Activated CD8-positive, alpha-beta T cell treated with anti-CD3 and anti-CD28 coated beads, Interleukin-2, amount 10 ng/mL, durations not matched to agents 7 days and 5 days (primary cell): Measurements from ENCODE around the gene FRMPD1. TPM values are rescaled to one million over a fixed set of nuclear protein-coding genes. Genes with fewer than 3 reads are reported as not detected.

Experiments
- ATAC-seq: fragments of 150-1000 bp; cut with Tn5 transposase; one replicate; pipeline ENCODE4 v1.10.0; 2021; ENCODE audit warnings: moderate library complexity
- CTCF ChIA-PET: fragments of 350-600 bp; sonication (Branson Sonifier 250); formaldehyde crosslinking; loops from one replicate; lab custom pipeline; 2021; ENCODE audit warnings: antibody characterized with exemption; lab: Charles Lee
- POLR2A ChIA-PET: fragments of 350-600 bp; sonication (Branson Sonifier 250); formaldehyde crosslinking; loops from one replicate; lab custom pipeline; 2021; ENCODE audit warnings: antibody characterized with exemption; lab: Charles Lee
- DNase-seq: peaks from one replicate; pipeline ENCODE4 v3.0.0-alpha.2; 2020
- H3K27ac Mint-ChIP-seq: one replicate; pipeline ENCODE4 v1.8.0; 2021; ENCODE audit warnings: mild to moderate bottlenecking, mixed read lengths
- H3K27me3 Mint-ChIP-seq: one replicate; pipeline ENCODE4 v1.8.0; 2021; ENCODE audit warnings: low read depth, mixed read lengths
- H3K36me3 Mint-ChIP-seq: one replicate; pipeline ENCODE4 v1.8.0; 2021; ENCODE audit warnings: low read depth, mixed read lengths
- H3K4me1 Mint-ChIP-seq: one replicate; pipeline ENCODE4 v1.8.0; 2021; ENCODE audit warnings: low read depth, mixed read lengths
- H3K4me3 Mint-ChIP-seq: one replicate; pipeline ENCODE4 v1.8.0; 2021; ENCODE audit warnings: mild to moderate bottlenecking, mixed read lengths
- H3K9me3 Mint-ChIP-seq: one replicate; pipeline ENCODE4 v1.8.0; 2022; ENCODE audit warnings: mixed read lengths; ENCODE audit not compliant: insufficient read depth
- total RNA-seq, 2 experiments: library from RNA; stranded (reverse); gene quantifications; one replicate each; pipeline ENCODE4 v1.2.3, GENCODE V29; 2021

Gene FRMPD1
- total RNA-seq, 2 experiments from 2014 or later: not detected

DNA sequence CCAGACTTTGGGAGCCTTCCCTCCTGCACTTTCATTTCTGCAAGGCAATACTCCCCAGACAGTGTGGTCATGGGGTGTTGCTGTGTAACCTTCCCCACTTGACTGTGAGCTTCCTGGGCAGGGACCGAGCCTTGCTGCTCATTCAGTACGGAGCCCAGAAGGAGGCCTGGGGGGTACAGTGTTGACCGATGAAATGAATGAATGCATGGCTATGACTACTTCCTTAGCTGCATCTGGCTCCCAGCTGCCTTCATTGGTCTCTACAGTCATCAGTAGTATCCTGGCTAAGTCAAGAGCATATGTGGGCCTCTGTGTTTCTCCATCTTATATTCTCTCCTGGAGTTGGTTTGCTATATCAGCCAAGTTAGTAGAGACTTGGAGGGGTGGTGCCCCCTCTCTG is 9.9 kb downstream of the FRMPD1 start:
- CTCF ChIA-PET: no interaction called here
- DNase-seq (no peak), ATAC-seq (no peak)
- Mint-ChIP-seq H3K4me3 (no peak overlapping the region), H3K36me3 (no peaks in the 10 kb centered on the region), H3K27me3 (peaks cover 28% of the 10 kb centered on the region), H3K9me3 (no peaks in the 10 kb centered on the region), H3K4me1 (no peaks in the 10 kb centered on the region), H3K27ac (no peak overlapping the region)
- POLR2A ChIA-PET: no interaction called here

DNA sequence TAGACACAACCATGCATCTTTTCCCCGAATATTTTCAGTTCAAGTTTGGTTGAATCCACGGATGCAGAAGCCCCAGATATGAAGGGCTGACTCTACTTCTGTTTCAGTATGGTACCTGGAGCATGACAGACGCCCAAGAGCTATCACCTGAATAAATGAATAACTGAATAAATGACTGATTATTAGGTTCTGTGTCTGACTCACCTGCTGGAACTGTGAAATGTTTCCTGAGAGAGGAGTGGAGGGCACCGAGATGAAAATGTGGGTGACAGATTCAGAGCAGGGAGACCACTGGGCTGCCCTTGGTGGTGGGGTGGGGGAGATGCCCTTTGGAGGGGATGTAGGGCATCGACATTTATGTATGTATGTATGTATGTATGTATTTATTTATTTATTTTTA is 13.2 kb downstream of the FRMPD1 start:
- H3K4me1 Mint-ChIP-seq: no peaks in the 10 kb centered on the region
- H3K27ac Mint-ChIP-seq: no peak overlapping the region
- H3K9me3 Mint-ChIP-seq: no peaks in the 10 kb centered on the region
- no peaks in the 10 kb centered on the region for H3K36me3 Mint-ChIP-seq
- no peak for ATAC-seq
- H3K4me3 Mint-ChIP-seq: no peak overlapping the region
- POLR2A ChIA-PET: no interaction called here
- no peak for DNase-seq
- CTCF ChIA-PET: no interaction called here
- peaks cover 34% of the 10 kb centered on the region for H3K27me3 Mint-ChIP-seq

GRCh38 chr9:37667706-37668105 is 17.0 kb downstream of the FRMPD1 start:
- ChIA-PET POLR2A (no interaction called here), CTCF (no interaction called here)
- no peaks in the 10 kb centered on the region for H3K9me3 Mint-ChIP-seq
- no peaks in the 10 kb centered on the region for H3K4me1 Mint-ChIP-seq
- no peak overlapping the region for H3K27ac Mint-ChIP-seq
- no peak overlapping the region for H3K4me3 Mint-ChIP-seq
- no peak for ATAC-seq
- H3K36me3 Mint-ChIP-seq: no peaks in the 10 kb centered on the region
- peaks cover 40% of the 10 kb centered on the region for H3K27me3 Mint-ChIP-seq
- no peak for DNase-seq

- ATAC-seq (no peak), DNase-seq (no peak)
- Mint-ChIP-seq H3K27me3 (peaks cover 40% of the 10 kb centered on the region), H3K9me3 (no peaks in the 10 kb centered on the region), H3K36me3 (no peaks in the 10 kb centered on the region), H3K27ac (no peak overlapping the region), H3K4me1 (no peaks in the 10 kb centered on the region), H3K4me3 (no peak overlapping the region)
- ChIA-PET POLR2A (no interaction called here), CTCF (no interaction called here)
These were observed 17.4 kb downstream of the FRMPD1 start for GRCh38 chr9:37668116-37668601.

GRCh38 chr9:37669232-37669631 is 18.5 kb downstream of the FRMPD1 start:
- ChIA-PET CTCF (no interaction called here), POLR2A (no interaction called here)
- ATAC-seq (no peak), DNase-seq (no peak)
- Mint-ChIP-seq H3K27me3 (peaks cover 34% of the 10 kb centered on the region), H3K36me3 (no peaks in the 10 kb centered on the region), H3K4me3 (no peak overlapping the region), H3K9me3 (no peaks in the 10 kb centered on the region), H3K27ac (no peak overlapping the region), H3K4me1 (no peaks in the 10 kb centered on the region)

DNA sequence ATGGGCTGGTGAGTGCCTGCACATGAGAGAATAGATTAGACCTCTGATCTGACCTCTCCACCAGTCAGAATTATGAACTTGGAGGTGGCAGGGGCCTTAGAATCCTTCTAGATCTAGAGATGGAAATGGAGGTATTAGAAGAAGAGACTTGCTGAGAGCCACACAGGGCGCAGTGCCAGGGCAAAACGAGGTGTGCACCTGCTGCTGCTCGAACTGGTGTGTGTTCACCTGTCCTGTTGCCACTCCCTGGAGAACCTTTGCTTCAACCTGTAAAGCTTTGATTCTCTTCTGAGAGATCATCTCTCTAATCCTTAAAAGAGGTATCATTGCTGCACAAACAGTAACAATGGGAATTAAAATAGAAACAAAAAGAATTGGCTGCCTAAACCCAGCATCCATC is 24.9 kb downstream of the FRMPD1 start:
- POLR2A ChIA-PET: no interaction called here
- Mint-ChIP-seq H3K27ac (no peak overlapping the region), H3K4me3 (no peak overlapping the region), H3K36me3 (no peaks in the 10 kb centered on the region), H3K4me1 (no peaks in the 10 kb centered on the region), H3K27me3 (peaks cover 13% of the 10 kb centered on the region), H3K9me3 (no peaks in the 10 kb centered on the region)
- ATAC-seq (no peak), DNase-seq (no peak)
- CTCF ChIA-PET: no interaction called here

GRCh38 chr9:37676411-37676830 is 25.7 kb downstream of the FRMPD1 start:
- H3K27me3 Mint-ChIP-seq: peaks cover 12% of the 10 kb centered on the region
- H3K4me3 Mint-ChIP-seq: no peak overlapping the region
- ChIA-PET CTCF (no interaction called here), POLR2A (no interaction called here)
- no peak overlapping the region for H3K27ac Mint-ChIP-seq
- ATAC-seq: no peak
- H3K4me1 Mint-ChIP-seq: no peaks in the 10 kb centered on the region
- DNase-seq: no peak
- no peaks in the 10 kb centered on the region for H3K36me3 Mint-ChIP-seq
- no peaks in the 10 kb centered on the region for H3K9me3 Mint-ChIP-seq

DNA sequence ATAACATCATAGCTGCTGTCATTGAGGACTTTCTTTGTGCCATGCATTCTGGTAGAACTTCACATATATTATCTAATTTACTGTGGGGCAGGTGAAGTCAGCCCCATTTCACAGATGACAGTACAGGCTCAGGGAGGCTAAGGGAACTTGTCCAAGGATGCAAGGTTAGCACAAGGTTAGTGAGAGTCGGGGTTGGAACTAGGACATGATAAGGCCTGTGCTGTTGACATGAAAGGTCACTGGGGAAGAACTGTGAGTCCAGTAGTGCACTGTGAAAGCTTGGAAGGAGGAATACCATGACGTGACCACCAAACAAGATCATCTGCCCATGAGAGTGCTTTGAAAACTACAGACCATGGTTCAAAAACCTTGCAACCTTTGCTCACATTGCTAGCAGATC is 26.7 kb downstream of the FRMPD1 start:
- ChIA-PET CTCF (no interaction called here), POLR2A (no interaction called here)
- Mint-ChIP-seq H3K9me3 (no peaks in the 10 kb centered on the region), H3K27me3 (peaks cover 15% of the 10 kb centered on the region), H3K27ac (no peak overlapping the region), H3K4me1 (no peaks in the 10 kb centered on the region), H3K36me3 (no peaks in the 10 kb centered on the region), H3K4me3 (no peak overlapping the region)
- no peak for DNase-seq
- no peak for ATAC-seq

DNA sequence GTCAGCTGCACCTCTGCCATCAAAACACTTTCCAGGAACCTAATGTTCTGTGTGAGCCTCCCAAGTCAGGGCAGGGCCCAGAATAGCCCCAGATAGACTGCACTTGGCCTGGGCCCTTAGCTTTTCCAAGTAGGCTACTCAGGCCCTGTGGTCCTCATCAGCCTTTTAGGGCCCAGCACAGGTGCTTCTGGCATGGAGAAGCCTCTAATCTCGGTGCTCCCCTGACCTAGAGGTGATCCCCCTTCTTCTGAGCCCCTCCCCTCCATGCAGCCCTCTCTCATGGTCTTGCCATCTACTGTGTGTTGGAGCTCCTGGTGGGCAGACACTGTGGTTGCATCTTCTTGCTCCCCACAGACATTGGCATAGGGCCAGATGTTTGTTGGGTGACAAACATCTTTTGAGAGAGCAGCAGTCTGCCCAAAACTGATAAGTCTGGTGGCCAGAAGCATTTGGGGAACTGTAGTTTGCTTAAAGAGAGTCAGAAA is 28.1 kb downstream of the FRMPD1 start:
- Mint-ChIP-seq H3K36me3 (no peaks in the 10 kb centered on the region), H3K9me3 (no peaks in the 10 kb centered on the region), H3K4me3 (no peak overlapping the region), H3K4me1 (no peaks in the 10 kb centered on the region), H3K27me3 (peaks cover 27% of the 10 kb centered on the region), H3K27ac (no peak overlapping the region)
- ATAC-seq (no peak), DNase-seq (no peak)
- ChIA-PET CTCF (no interaction called here), POLR2A (no interaction called here)

DNA sequence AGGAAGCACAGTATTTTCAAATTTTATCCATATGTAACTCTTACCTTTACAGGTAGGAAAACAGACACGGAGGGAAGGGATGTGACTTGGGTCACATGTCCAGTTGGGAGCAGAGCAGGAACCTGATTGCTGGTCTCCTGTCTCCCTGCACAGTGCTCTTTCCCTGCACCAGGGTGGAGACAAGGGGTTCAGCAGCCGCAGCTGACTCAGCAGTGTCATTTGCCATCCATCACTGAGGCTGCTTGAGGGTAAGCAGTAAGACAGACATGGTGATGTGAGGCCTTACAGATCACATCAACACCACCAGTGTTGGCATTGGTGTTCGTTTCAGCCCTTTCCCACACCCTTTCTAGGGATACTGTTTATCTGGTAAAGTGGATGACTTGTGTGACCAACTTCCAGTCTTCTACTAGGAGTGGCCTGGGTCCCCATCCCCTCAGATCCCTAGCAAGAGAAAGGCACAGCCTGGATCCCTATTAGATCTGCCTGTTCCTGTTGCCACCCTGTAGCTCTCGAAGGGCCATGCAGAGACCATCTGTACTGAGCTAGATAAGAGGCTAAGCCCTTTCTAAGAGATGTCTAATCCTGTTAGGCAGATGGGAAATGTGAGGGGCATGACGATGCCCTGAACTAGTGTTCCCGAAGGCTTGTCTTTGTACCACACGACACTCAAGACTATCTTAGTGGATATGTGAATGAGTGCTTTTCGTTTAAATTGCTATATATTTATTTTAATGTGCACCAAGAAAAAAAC is 29.1 kb downstream of the FRMPD1 start:
- ChIA-PET POLR2A (no interaction called here), CTCF (no interaction called here)
- peaks cover 32% of the 10 kb centered on the region for H3K27me3 Mint-ChIP-seq
- ATAC-seq: no peak
- no peak overlapping the region for H3K27ac Mint-ChIP-seq
- H3K9me3 Mint-ChIP-seq: no peaks in the 10 kb centered on the region
- no peaks in the 10 kb centered on the region for H3K36me3 Mint-ChIP-seq
- H3K4me3 Mint-ChIP-seq: no peak overlapping the region
- H3K4me1 Mint-ChIP-seq: no peaks in the 10 kb centered on the region
- no peak for DNase-seq

GRCh38 chr9:37682951-37683350 is 32.2 kb downstream of the FRMPD1 start:
- Mint-ChIP-seq H3K27me3 (peaks cover 39% of the 10 kb centered on the region), H3K4me1 (no peaks in the 10 kb centered on the region), H3K4me3 (no peak overlapping the region), H3K27ac (no peak overlapping the region), H3K36me3 (no peaks in the 10 kb centered on the region), H3K9me3 (no peaks in the 10 kb centered on the region)
- ChIA-PET POLR2A (no interaction called here), CTCF (no interaction called here)
- DNase-seq (no peak), ATAC-seq (no peak)

- peaks cover 39% of the 10 kb centered on the region for H3K27me3 Mint-ChIP-seq
- no peaks in the 10 kb centered on the region for H3K4me1 Mint-ChIP-seq
- no peaks in the 10 kb centered on the region for H3K36me3 Mint-ChIP-seq
- no peak overlapping the region for H3K27ac Mint-ChIP-seq
- ATAC-seq (no peak), DNase-seq (no peak)
- POLR2A ChIA-PET: no interaction called here
- H3K4me3 Mint-ChIP-seq: no peak overlapping the region
- H3K9me3 Mint-ChIP-seq: no peaks in the 10 kb centered on the region
- CTCF ChIA-PET: no interaction called here
These were observed 33.0 kb downstream of the FRMPD1 start for GRCh38 chr9:37683531-37684371.
